ENCODE results near the gene CSMD2. TPM values are rescaled to one million over a fixed set of nuclear protein-coding genes. Genes with fewer than 3 reads are reported as not detected.
A peak's percentile ranks its signal among the peaks of the same experiment; 100 is the strongest.

CSMD2 gene
- total and polyA plus RNA-seq, 7 donors = under 0.01 to 0.83 (median 0.16) TPM

- TF ChIP-seq CTCF (IDR thresholded peaks at IDR 0.05) = no peak
- TF ChIP-seq POLR2AphosphoS5 (IDR thresholded peaks at IDR 0.05) = no peak
- no peak for TF ChIP-seq EP300 (IDR thresholded peaks at IDR 0.05)
- no peak for TF ChIP-seq POLR2A (IDR thresholded peaks at IDR 0.05)
- Histone ChIP-seq H3K36me3 (peaks cover 5 to 52% (median 23%) of the 10 kb centered on the region in 4 donors), H3K4me3 (no peak overlapping the region), H3K9me3 (peaks cover 0 to 2% (median 0%) of the 10 kb centered on the region in 4 donors), H3K27ac (no peak overlapping the region), H3K4me1 (no peaks in the 10 kb centered on the region), H3K27me3 (no peaks in the 10 kb centered on the region)
- 96% methylated on average over 2 of the region's 2 CpGs for WGBS, 2 donors
- intact Hi-C loops (cut with DNase I) = loop anchor here (10.0 kb wide), 1 partner anchor 1968 kb away; no protein-coding TSS in a partner anchor
- DNase-seq = no peak
Measured at GRCh38 chr1:33482412-33482811, 682.6 kb downstream of the CSMD2 start.

GRCh38 chr1:33477451-33477850 lies 687.6 kb downstream of the CSMD2 start:
- WGBS, 2 donors = 74 to 88% methylated on average over 4 of the region's 4 CpGs
- DNase-seq = no peak
- intact Hi-C loops (cut with DNase I) = no loop called here
- Histone ChIP-seq H3K27me3 (no peaks in the 10 kb centered on the region), H3K4me3 (no peak overlapping the region), H3K4me1 (peaks cover 0 to 14% (median 11%) of the 10 kb centered on the region in 4 donors), H3K9me3 (no peaks in the 10 kb centered on the region), H3K27ac (no peak overlapping the region), H3K36me3 (peaks cover 5 to 24% (median 13%) of the 10 kb centered on the region in 4 donors)
- TF ChIP-seq EP300 (IDR thresholded peaks at IDR 0.05) = no peak
- no peak for TF ChIP-seq POLR2AphosphoS5 (IDR thresholded peaks at IDR 0.05)
- no peak for TF ChIP-seq CTCF (IDR thresholded peaks at IDR 0.05)
- no peak for TF ChIP-seq POLR2A (IDR thresholded peaks at IDR 0.05)

- peaks cover 0 to under 1% (median 0%) of the 10 kb centered on the region in 4 donors for H3K36me3 ChIP-seq
- DNase-seq = no peak
- H3K27me3 ChIP-seq = no peaks in the 10 kb centered on the region
- H3K4me3 ChIP-seq = no peak overlapping the region
- TF ChIP-seq EP300 (IDR thresholded peaks at IDR 0.05) (no peak), CTCF (IDR thresholded peaks at IDR 0.05) (no peak), POLR2AphosphoS5 (IDR thresholded peaks at IDR 0.05) (no peak), POLR2A (IDR thresholded peaks at IDR 0.05) (no peak)
- H3K27ac ChIP-seq = no peak overlapping the region
- intact Hi-C loops (cut with DNase I) = loop anchor here (5.0 kb wide), 2 partner anchors 42 to 1383 kb away; partner anchors contain the start of genes PHC2 and SMIM12
- H3K9me3 ChIP-seq = no peaks in the 10 kb centered on the region
- H3K4me1 ChIP-seq = peaks cover 0 to 44% (median 30%) of the 10 kb centered on the region in 4 donors
Measured at GRCh38 chr1:33473900-33474299, 691.1 kb downstream of the CSMD2 start.

GRCh38 chr1:33472269-33472980 lies 692.6 kb downstream of the CSMD2 start, which contains the start of gene ZSCAN20:
Gene ZSCAN20 (plus strand): TSS chr1:33472645. CDS start chr1:33479289, 6,644 bp downstream.
- H3K36me3 ChIP-seq = no peaks in the 10 kb centered on the region
- intact Hi-C loops (cut with DNase I) = loop anchor here (5.0 kb wide), 2 partner anchors 40 to 1385 kb away; partner anchors contain the start of genes PHC2 and SMIM12
- no peaks in the 10 kb centered on the region for H3K9me3 ChIP-seq
- DNase-seq = peak; percentile 99
- no peaks in the 10 kb centered on the region for H3K27me3 ChIP-seq
- TF ChIP-seq POLR2A (IDR thresholded peaks at IDR 0.05) (no peak), EP300 (IDR thresholded peaks at IDR 0.05) (peak in 1 of 4 donors; percentile 69), CTCF (IDR thresholded peaks at IDR 0.05) (no peak), POLR2AphosphoS5 (IDR thresholded peaks at IDR 0.05) (peak in 3 of 4 donors; percentile 35 to 82 (median 48))
- WGBS, 2 donors = 1% methylated on average over 38 of the region's 38 CpGs
- peak within 1 kb of the TSS; percentile 77 to 83 (median 82) for H3K27ac ChIP-seq
- peak within 1 kb of the TSS; percentile 52 to 67 (median 66) for H3K4me3 ChIP-seq
- H3K4me1 ChIP-seq = peaks cover 0 to 57% (median 37%) of the 10 kb centered on the region in 4 donors

Data from sigmoid colon (tissue), 7 donors.